ENCODE data around the gene IL34.
A peak's percentile ranks its signal among the peaks of the same experiment; 100 is the strongest.

The IL34 gene

DNA sequence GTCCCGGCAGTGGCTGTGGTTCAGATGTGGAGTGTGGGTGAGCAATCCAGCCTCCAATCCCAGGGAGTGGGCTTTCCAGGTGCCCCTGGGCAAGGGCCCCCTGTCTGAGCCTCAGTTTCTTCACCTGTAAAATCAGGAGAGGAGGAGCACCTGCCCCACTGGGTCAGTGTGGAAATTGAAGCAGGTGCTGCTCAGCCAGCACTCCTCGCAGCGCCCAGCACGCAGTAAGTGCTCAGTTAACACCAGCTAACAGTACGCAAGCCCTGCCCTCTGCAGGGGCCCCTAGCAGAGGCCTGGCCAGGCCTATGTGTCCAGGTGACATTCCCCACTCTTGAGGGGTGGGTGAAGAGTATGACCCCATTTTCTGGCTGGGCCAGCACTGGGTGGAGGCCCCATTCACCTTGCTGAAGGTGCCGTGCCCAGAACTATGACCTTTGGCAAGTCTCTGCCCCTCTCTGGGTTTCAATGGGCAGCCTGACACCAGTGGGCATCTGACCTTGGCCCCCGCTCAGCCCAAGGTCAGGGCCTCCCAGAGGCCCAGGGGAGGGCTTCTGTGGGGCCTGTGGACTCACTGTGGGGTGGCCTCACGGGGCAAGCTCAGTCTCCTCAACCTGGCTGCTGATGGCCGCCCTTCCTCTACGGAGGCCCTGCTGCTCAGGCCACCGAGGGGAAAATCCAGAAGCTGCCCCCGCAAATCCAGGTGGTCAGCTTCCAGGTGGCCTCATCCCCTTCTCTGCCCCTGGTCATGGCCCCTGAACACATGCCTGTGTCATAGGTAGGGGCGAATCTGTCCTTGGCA, 37.0 kb downstream of the IL34 start:
- Histone ChIP-seq H3K4me3 (ENCODE audit: low read depth, low read length) (peak overlapping the region; percentile 88; the same call in 1 of the 2 replicates), H3K9me3 (no peaks in the 10 kb centered on the region), H3K36me3 (peaks cover 25% of the 10 kb centered on the region), H3K27me3 (no peaks in the 10 kb centered on the region), H3K4me1 (peaks cover 32% of the 10 kb centered on the region)
- TF ChIP-seq, protein P1, sequence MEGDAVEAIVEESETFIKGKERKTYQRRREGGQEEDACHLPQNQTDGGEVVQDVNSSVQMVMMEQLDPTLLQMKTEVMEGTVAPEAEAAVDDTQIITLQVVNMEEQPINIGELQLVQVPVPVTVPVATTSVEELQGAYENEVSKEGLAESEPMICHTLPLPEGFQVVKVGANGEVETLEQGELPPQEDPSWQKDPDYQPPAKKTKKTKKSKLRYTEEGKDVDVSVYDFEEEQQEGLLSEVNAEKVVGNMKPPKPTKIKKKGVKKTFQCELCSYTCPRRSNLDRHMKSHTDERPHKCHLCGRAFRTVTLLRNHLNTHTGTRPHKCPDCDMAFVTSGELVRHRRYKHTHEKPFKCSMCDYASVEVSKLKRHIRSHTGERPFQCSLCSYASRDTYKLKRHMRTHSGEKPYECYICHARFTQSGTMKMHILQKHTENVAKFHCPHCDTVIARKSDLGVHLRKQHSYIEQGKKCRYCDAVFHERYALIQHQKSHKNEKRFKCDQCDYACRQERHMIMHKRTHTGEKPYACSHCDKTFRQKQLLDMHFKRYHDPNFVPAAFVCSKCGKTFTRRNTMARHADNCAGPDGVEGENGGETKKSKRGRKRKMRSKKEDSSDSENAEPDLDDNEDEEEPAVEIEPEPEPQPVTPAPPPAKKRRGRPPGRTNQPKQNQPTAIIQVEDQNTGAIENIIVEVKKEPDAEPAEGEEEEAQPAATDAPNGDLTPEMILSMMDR (IDR thresholded peaks at IDR 0.05; ENCODE audit: low read depth, low read length), result no peak
- no peak for DNase-seq

DNA sequence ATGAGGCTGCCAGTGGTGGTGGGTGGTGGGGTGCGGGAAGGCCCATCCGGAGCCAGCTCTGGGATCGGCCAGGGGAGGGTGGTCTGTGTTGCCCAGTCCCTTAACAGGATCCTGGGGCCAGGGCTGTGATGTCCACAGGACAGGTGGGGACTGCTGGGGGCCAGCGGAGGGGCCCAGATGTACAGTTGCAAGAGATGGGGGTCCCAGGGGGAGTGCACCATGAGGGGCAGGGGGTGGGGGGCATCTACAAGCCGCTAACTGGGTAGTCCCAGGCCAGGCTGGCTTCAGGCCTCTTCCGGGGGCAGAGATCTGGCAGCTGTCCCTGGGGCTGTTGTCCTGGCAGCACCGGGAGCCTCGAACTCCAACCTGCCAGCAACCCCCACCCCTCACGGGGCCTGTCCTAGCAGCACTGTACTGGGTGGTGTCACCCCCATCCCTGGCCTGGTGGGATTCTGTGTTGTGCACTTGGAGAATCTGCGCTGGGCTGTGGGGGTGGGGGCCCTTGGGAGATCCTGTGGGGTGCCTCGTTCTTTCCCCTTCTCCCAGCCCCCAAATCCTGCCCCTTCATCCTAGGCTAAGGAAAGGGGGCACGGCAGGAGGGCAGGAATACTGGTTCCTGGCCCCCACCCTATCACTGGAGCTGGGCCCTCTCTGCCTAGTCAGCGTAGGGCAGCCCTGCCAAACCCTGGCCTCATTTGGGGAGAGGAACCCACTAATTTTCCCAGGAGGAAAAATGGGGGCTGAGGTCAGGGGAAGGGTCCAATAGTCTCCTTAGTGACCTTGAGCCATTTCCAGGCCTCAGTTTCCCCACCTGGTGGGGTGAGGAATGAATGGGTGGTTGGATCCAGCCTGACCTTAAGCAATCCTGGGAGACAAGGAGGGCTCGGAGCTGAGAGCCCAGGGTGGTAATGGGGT, 38.0 kb downstream of the IL34 start:
- Histone ChIP-seq H3K36me3 (peaks cover 15% of the 10 kb centered on the region), H3K27me3 (no peaks in the 10 kb centered on the region), H3K9me3 (no peaks in the 10 kb centered on the region), H3K4me3 (ENCODE audit: low read depth, low read length) (peak overlapping the region; percentile 88), H3K4me1 (peaks cover 37% of the 10 kb centered on the region)
- TF ChIP-seq, protein P1 (IDR thresholded peaks at IDR 0.05; ENCODE audit: low read depth, low read length), result no peak
- DNase-seq, result no peak

DNA sequence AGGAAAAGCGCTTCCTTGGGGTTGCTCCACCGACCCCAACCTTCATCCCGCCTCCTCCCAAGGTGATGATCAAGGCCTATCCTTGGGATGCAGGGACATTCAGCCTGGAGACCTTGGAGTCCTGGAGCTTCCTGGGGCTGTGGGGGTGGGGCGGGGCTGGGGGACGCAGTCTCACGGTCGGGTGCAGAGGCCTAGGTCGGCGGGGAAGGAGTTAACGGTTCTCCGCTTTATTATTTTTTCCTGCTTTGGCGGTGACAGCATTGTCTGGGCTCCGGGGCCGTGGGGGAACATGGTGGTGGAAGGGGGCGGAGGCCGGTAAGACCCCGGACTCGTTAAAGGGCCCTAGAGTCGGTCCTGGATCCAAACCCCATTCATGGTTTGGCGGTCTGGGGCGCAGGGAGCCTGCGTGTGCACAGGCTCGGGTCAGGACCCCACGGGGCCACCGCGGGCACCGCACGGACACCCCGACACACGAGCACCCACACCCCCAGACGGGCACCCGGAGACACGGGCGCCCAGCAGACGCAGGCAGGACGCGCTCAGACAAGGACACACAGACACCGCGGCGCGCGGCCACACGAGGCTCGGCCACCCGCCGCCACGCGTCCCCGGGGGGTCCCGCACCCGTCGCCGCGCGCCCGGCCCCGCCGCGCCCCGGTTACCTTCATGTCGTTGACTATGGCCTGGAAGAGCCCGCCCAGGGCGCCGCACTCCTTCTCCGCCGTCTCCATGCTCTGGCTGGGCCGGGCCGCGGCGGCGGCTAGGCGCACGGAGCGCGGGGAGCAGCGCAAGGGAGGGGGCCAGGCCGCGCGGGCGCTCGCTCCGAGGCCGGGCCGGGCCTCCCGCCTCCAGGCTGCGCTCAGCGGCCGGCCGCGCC, 38.9 kb downstream of the IL34 start:
- Histone ChIP-seq H3K27me3 (no peaks in the 10 kb centered on the region), H3K4me1 (peaks cover 34% of the 10 kb centered on the region), H3K4me3 (ENCODE audit: low read depth, low read length) (peak overlapping the region; percentile 88), H3K9me3 (no peaks in the 10 kb centered on the region), H3K36me3 (peaks cover 9% of the 10 kb centered on the region)
- TF ChIP-seq, protein P1 (IDR thresholded peaks at IDR 0.05; ENCODE audit: low read depth, low read length), result no peak
- DNase-seq, result no peak

DNA sequence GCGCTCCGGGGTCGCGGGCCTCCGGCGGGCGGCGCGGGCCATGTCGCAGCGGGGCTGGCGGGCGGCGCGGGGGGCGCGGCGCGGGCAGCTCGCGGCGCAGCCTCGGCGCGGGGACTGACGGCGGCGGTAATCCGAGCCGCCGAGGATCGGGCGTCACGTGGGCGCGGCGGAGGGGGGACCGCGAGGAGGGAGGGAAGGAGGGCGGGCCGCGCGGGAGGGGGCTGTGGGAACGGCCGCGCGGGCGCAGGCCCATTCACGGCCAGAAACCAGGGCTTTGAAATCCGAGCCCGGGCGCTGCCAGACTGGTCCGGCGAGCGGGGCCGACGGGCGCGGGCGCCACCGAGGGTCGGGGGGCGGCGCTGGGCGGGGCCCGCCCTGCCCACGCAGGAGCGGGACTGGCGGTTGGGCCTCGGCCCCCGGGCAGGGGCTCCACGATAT, 39.6 kb downstream of the IL34 start, which contains the start of gene MTSS2:
Gene MTSS2, minus strand, starts transcription at position 116 of the 438 bp plus-strand sequence. CDS start 262 bp downstream, outside the sequence.
- peak; percentile 90 for DNase-seq
- Histone ChIP-seq H3K4me1 (peaks cover 32% of the 10 kb centered on the region), H3K4me3 (ENCODE audit: low read depth, low read length) (peak within 1 kb of the TSS; percentile 88), H3K9me3 (no peaks in the 10 kb centered on the region), H3K27me3 (no peaks in the 10 kb centered on the region), H3K36me3 (peaks cover 6% of the 10 kb centered on the region)
- TF ChIP-seq, protein P1 (IDR thresholded peaks at IDR 0.05; ENCODE audit: low read depth, low read length), result no peak

DNA sequence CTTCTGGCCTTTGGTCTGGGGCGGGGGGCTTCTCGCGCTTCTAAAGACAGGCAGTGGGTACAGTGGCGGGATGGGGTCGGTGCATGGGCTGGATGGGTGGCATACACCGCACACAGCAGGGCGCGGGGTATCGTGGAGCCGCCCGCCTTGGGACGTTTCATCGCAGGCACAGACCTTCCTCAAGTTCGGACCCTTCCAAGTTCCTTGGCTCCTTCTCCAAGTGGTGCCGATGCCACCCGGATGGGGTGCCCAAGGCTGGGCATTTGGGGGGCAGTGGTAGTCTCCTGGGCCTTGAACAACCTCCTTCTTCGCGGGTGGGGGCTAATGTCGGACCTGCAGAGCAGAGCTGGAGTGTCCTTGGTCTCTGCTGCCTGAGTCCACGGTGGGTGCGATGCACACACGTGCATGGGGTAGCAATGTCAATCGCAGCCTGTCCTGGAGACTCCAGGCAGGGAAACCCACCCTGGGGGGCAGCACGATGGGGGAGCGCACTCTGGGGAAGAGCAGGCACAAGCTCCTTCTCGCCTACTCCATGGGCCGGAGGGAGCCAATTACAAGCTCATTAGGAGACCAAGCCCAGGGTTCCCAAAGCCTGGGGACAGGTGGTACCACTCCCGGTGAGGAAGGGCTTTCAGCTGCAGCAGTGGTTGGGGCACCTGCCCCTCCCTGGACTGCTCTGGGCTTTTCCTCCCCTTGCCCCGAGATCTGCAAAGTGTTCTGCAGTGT, 40.2 kb downstream of the IL34 start:
- peak overlapping the region; percentile 37; the same call in 1 of the 2 replicates for H3K4me3 ChIP-seq (ENCODE audit: low read depth, low read length)
- no peaks in the 10 kb centered on the region for H3K9me3 ChIP-seq
- peaks cover 30% of the 10 kb centered on the region for H3K4me1 ChIP-seq
- peaks cover 3% of the 10 kb centered on the region; the same call in 1 of the 2 replicates for H3K36me3 ChIP-seq
- DNase-seq, result no peak
- TF ChIP-seq, protein P1 (IDR thresholded peaks at IDR 0.05; ENCODE audit: low read depth, low read length), result no peak
- no peaks in the 10 kb centered on the region for H3K27me3 ChIP-seq

Data from BE2C (cell line).